ENCODE results near the gene DHRS9. TPM values are rescaled to one million over a fixed set of nuclear protein-coding genes. Genes with fewer than 3 reads are reported as not detected.

DHRS9 gene
- total and polyA plus RNA-seq, 10 donors = 2.3 to 10.9 (median 5.3) TPM

GRCh38 chr2:169095621-169096105, 26.3 kb downstream of the DHRS9 start:
- Histone ChIP-seq H3K36me3 (no peaks in the 10 kb centered on the region), H3K27ac (peak overlapping the region in 3 of 8 donors; percentile 1 to 52 (median 49)), H3K4me3 (no peak overlapping the region), H3K9me3 (no peaks in the 10 kb centered on the region), H3K27me3 (replicated peaks in 1 of 7) (no peaks in the 10 kb centered on the region), H3K4me1 (peaks cover 0 to 35% (median 6%) of the 10 kb centered on the region in 6 donors)
- intact Hi-C loops (cut with DNase I; ENCODE audit: low total_unique reads) = no loop called here
- no peak for TF ChIP-seq POLR2AphosphoS5 (IDR thresholded peaks at IDR 0.05)
- TF ChIP-seq POLR2A (IDR thresholded peaks at IDR 0.05) = no peak
- DNase-seq = no peak
- WGBS, 5 donors = 34 to 61% (median 48%) methylated on average over 5 of the region's 5 CpGs

DNA sequence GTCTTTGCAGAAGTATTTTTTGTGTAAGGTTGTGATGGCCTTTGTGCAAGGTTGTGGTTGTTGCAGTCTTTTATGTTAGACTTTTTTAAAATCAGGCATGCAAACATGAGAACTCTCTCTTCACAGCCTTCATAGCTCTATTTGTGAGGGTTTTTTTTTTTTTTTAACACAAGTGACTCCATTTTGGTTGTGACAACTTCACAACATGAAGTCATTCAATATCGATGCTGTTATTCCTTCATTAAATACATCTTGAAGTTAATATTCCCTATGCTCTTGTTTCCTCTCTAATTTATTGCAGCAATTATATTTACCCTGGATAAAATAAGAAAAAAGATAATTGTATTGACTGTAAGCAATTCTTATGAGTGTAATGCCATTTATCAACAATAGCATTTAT, 35.5 kb downstream of the DHRS9 start:
- H3K4me1 ChIP-seq = peaks cover 0 to 76% (median 54%) of the 10 kb centered on the region in 6 donors
- TF ChIP-seq POLR2A (IDR thresholded peaks at IDR 0.05) (no peak), POLR2AphosphoS5 (IDR thresholded peaks at IDR 0.05) (no peak)
- TF ChIP-seq, protein P1, sequence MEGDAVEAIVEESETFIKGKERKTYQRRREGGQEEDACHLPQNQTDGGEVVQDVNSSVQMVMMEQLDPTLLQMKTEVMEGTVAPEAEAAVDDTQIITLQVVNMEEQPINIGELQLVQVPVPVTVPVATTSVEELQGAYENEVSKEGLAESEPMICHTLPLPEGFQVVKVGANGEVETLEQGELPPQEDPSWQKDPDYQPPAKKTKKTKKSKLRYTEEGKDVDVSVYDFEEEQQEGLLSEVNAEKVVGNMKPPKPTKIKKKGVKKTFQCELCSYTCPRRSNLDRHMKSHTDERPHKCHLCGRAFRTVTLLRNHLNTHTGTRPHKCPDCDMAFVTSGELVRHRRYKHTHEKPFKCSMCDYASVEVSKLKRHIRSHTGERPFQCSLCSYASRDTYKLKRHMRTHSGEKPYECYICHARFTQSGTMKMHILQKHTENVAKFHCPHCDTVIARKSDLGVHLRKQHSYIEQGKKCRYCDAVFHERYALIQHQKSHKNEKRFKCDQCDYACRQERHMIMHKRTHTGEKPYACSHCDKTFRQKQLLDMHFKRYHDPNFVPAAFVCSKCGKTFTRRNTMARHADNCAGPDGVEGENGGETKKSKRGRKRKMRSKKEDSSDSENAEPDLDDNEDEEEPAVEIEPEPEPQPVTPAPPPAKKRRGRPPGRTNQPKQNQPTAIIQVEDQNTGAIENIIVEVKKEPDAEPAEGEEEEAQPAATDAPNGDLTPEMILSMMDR (IDR thresholded peaks at IDR 0.05 in 8 of 11, conservative IDR thresholded peaks at IDR 0.05 in 3 of 11) = no peak
- no peaks in the 10 kb centered on the region for H3K9me3 ChIP-seq
- intact Hi-C loops (cut with DNase I; ENCODE audit: low total_unique reads) = no loop called here
- DNase-seq = no peak
- no peak overlapping the region for H3K4me3 ChIP-seq
- H3K36me3 ChIP-seq = no peaks in the 10 kb centered on the region
- peaks cover 0 to 5% (median 0%) of the 10 kb centered on the region in 7 donors for H3K27me3 ChIP-seq (replicated peaks in 1 of 7)
- H3K27ac ChIP-seq = peak overlapping the region in 7 of 8 donors; percentile 49 to 89 (median 73)
- 87 to 100% (median 97%) methylated on average over 1 of the region's 1 CpG for WGBS, 5 donors

GRCh38 chr2:169105476-169105875, 36.1 kb downstream of the DHRS9 start:
- no peak overlapping the region for H3K4me3 ChIP-seq
- no peaks in the 10 kb centered on the region for H3K9me3 ChIP-seq
- no peak for TF ChIP-seq POLR2AphosphoS5 (IDR thresholded peaks at IDR 0.05)
- TF ChIP-seq, protein P1 (IDR thresholded peaks at IDR 0.05 in 8 of 11, conservative IDR thresholded peaks at IDR 0.05 in 3 of 11) = no peak
- TF ChIP-seq POLR2A (IDR thresholded peaks at IDR 0.05) = no peak
- WGBS, 5 donors = 15 to 41% (median 29%) methylated on average over 1 of the region's 1 CpG
- peaks cover 0 to 11% (median 0%) of the 10 kb centered on the region in 7 donors for H3K27me3 ChIP-seq (replicated peaks in 1 of 7)
- no peaks in the 10 kb centered on the region for H3K36me3 ChIP-seq
- H3K27ac ChIP-seq = peak overlapping the region in 7 of 8 donors; percentile 49 to 89 (median 73)
- intact Hi-C loops (cut with DNase I; ENCODE audit: low total_unique reads) = no loop called here
- no peak for DNase-seq
- H3K4me1 ChIP-seq = peaks cover 0 to 78% (median 57%) of the 10 kb centered on the region in 6 donors

- no peak for TF ChIP-seq POLR2AphosphoS5 (IDR thresholded peaks at IDR 0.05)
- no peak for TF ChIP-seq POLR2A (IDR thresholded peaks at IDR 0.05)
- TF ChIP-seq, protein P1 (IDR thresholded peaks at IDR 0.05 in 8 of 11, conservative IDR thresholded peaks at IDR 0.05 in 3 of 11) = no peak
- Histone ChIP-seq H3K9me3 (no peaks in the 10 kb centered on the region), H3K4me3 (no peak overlapping the region), H3K4me1 (peaks cover 0 to 78% (median 56%) of the 10 kb centered on the region in 6 donors), H3K27me3 (replicated peaks in 1 of 7) (peaks cover 0 to 16% (median 0%) of the 10 kb centered on the region in 7 donors), H3K36me3 (no peaks in the 10 kb centered on the region), H3K27ac (peak overlapping the region in 6 of 8 donors; percentile 64 to 89 (median 78))
- DNase-seq = no peak
- intact Hi-C loops (cut with DNase I; ENCODE audit: low total_unique reads) = no loop called here
- 91 to 96% (median 94%) methylated on average over 2 of the region's 2 CpGs for WGBS, 5 donors
Observed at GRCh38 chr2:169106134-169106533, 36.8 kb downstream of the DHRS9 start.
